GM12873 (cell line): ENCODE results near the gene NR3C2.

Experiments used
- CTCF ChIP-seq: IDR thresholded peaks from 2 replicates; pipeline ENCODE4 v1.5.1; 2012; ENCODE audit warnings: low read depth, mild to moderate bottlenecking, moderate library complexity, low read length, control low read depth; ENCODE audit not compliant: insufficient read depth; ENCODE audit errors: missing control alignments

NR3C2 gene

GRCh38 chr4:148126825-148127224 lies 315.4 kb downstream of the NR3C2 start:
- no peak for TF ChIP-seq CTCF

DNA sequence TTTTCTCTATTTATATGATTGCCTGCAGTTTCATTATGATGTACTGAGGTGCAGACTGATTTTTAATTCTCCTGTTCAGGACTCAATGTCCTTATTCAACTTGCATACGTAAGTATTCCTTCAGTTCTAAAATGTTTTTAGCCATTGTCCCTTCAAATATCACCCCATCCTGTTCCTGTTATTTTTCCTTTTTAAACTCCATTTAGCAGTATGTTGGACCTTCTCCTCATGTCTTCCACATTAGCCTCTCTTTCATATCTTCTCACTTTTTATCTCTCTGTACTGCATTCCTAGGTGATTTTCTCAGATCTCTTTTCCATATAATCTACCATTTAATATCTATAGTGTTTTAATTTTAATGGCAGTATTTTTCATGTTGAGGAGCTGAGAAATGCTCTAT lies 317.7 kb downstream of the NR3C2 start:
- TF ChIP-seq CTCF = no peak

DNA sequence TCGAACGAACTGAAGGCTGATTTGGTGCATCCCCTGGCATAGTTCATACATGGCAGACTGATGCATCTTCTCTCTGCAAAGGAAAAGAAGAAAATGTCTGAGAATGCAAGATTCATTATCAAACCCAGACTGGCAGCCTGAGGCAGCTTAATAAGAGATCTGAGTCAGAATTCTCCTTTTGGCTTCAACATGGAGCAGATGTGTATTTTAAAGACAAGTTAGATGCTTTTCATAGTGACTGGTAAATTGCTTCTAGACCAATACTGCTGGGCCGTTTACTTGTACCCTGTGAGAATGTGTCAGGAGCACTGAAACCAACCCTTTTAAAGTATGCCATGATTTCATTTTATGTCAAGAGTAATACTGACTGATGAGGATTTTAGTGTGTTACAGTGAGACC lies 322.0 kb downstream of the NR3C2 start:
- no peak for TF ChIP-seq CTCF

- TF ChIP-seq CTCF = no peak
These were observed 323.6 kb downstream of the NR3C2 start for GRCh38 chr4:148118633-148119032.

GRCh38 chr4:148118179-148118578 lies 324.0 kb downstream of the NR3C2 start:
- no peak for TF ChIP-seq CTCF

DNA sequence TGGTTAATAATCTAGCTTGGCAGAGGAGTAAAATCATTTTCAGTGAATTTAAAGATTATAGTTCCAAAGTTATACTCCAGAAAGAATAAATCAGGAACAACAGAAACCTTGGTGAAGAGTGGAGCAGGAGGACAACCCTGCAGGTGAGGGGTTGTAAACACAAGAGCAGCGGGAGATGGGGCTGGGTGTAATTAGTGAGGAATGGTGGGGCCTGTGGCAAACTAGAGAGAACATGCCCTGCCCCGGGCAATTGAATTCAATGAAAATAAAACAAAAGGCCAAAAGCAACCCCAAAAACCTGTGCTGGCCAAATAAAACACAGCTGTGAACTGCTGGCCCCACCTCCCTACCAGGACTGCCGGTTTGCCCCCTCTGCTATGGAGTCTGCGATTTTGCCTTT lies 325.2 kb downstream of the NR3C2 start:
- TF ChIP-seq CTCF = no peak

- TF ChIP-seq CTCF = no peak
These were observed 325.9 kb downstream of the NR3C2 start for GRCh38 chr4:148116264-148116663.
